HUES64 (cell line): Measurements from ENCODE around the gene MOB1B.

Experiments
- H3K27ac ChIP-seq: 2 replicates; pipeline ENCODE4 v1.7.0; 2013; ENCODE audit warnings: low read depth, low read length, inconsistent platforms
- H3K27me3 ChIP-seq: 2 replicates; pipeline ENCODE4 v1.6.1; 2013; ENCODE audit warnings: mild to moderate bottlenecking, low read length; ENCODE audit not compliant: insufficient read depth
- H3K36me3 ChIP-seq: 2 replicates; pipeline ENCODE4 v1.6.1; 2013; ENCODE audit warnings: mild to moderate bottlenecking, low read length; ENCODE audit not compliant: insufficient read depth
- H3K4me1 ChIP-seq: 2 replicates; pipeline ENCODE4 v1.6.1; 2013; ENCODE audit warnings: mild to moderate bottlenecking, low read length, moderate library complexity; ENCODE audit not compliant: insufficient read depth
- H3K4me3 ChIP-seq: 2 replicates; pipeline ENCODE4 v1.5.1; 2013; ENCODE audit warnings: mild to moderate bottlenecking, low read length, moderate library complexity
- H3K9ac ChIP-seq: 2 replicates; pipeline ENCODE4 v1.6.1; 2013; ENCODE audit warnings: mild to moderate bottlenecking, low read depth, low read length
- H3K9me3 ChIP-seq: 2 replicates; pipeline ENCODE4 v1.6.1; 2013; ENCODE audit warnings: low read depth, low read length; ENCODE audit not compliant: insufficient read depth
- WGBS: fragments of 150-250, 120-280 bp; methylation state at CpG from one replicate; pipeline ENCODE4 v1.1.7; 2013; ENCODE audit warnings: missing lambda C conversion rate; 5-methylcytosine and 5-hydroxymethylcytosine counted together

The MOB1B gene

DNA sequence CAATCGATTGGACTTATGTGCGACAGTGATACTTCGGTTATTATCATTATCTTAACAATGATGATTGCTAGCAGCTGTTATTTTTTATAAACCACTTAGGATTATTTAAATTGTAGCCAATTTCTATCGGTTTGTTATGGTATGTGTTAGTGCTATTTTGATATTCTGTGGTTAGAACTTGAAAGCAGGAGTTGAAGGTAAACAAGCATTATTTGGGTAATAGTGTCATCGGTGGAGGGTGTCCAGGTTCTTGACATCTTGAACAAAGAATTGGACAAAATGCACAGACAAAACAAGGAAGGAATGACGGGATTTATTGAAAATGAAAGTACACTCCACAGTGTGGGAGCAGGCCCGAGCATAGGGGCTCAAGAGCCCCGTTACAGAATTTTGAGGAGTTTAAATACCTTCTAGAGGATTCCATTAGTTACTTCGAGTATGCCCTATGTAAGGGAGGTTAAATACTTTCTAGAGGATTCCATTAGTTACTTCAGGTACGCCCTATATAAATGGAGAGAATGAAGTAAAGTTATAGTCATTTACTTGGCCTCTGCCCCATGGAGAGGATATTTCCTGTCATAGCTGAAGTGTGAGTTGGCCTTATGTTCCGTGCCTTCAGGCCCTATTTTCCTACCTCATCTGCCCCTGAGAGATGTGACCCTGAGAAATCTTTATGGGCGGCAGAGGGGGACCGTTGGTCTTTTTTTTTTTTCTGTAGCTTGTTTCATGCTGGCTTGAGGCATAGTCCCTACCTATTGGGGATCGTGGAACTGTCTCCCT is 13.1 kb downstream of the MOB1B start:
- H3K27me3 ChIP-seq: no peaks in the 10 kb centered on the region
- WGBS: 96% methylated on average over 14 of the region's 14 CpGs
- no peaks in the 10 kb centered on the region for H3K4me1 ChIP-seq
- peaks cover 5% of the 10 kb centered on the region for H3K9me3 ChIP-seq
- H3K4me3 ChIP-seq: no peak overlapping the region
- 0 out of 2 replicates have a peak, but pooled peaks cover 4% of the 10 kb centered on the region for H3K36me3 ChIP-seq
- H3K27ac ChIP-seq: no peak overlapping the region
- H3K9ac ChIP-seq: no peak overlapping the region

DNA sequence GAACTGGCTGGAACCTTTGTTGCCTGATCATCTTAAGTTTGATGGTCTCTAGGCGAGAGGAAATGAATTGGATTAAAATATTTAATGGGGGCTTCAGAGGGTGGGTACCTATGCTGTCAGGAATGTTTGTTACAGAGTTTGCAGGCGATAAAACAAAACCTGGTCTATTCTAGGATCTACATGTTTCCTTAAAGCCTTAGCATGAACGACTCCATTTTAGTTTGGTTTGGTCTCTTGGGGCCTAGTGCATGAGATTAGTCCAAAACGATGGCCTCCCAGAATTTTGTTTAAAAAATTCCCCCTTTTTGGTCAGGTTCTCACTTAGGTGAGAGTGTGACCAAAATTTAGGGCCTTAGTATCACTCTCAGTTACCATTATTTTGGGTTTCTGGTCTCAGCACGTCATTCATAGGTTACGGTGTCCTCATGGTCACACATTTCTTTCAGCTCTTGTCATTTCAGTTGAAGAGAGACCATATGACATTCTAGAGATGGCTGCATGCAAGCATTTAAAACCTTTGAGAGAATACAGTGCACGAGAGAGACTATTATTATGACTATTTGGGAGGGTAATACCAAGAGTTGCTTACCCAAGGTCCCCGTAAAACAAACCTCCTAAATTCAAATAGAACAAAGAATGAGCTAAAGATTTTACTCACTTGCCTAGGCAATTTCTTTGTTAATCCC is 13.8 kb downstream of the MOB1B start:
- H3K36me3 ChIP-seq: 0 out of 2 replicates have a peak, but pooled peaks cover 4% of the 10 kb centered on the region
- peaks cover 11% of the 10 kb centered on the region for H3K9me3 ChIP-seq
- no peak overlapping the region for H3K4me3 ChIP-seq
- no peaks in the 10 kb centered on the region for H3K4me1 ChIP-seq
- WGBS: 91% methylated on average over 8 of the region's 8 CpGs
- no peak overlapping the region for H3K9ac ChIP-seq
- H3K27ac ChIP-seq: no peak overlapping the region
- no peaks in the 10 kb centered on the region for H3K27me3 ChIP-seq

GRCh38 chr4:70920592-70920991 is 18.4 kb downstream of the MOB1B start:
- Histone ChIP-seq H3K4me1 (peaks cover 31% of the 10 kb centered on the region), H3K9ac (no peak overlapping the region), H3K27me3 (no peaks in the 10 kb centered on the region), H3K9me3 (peaks cover 11% of the 10 kb centered on the region), H3K27ac (no peak overlapping the region), H3K36me3 (0 out of 2 replicates have a peak, but pooled peaks cover 4% of the 10 kb centered on the region), H3K4me3 (no peak overlapping the region)

DNA sequence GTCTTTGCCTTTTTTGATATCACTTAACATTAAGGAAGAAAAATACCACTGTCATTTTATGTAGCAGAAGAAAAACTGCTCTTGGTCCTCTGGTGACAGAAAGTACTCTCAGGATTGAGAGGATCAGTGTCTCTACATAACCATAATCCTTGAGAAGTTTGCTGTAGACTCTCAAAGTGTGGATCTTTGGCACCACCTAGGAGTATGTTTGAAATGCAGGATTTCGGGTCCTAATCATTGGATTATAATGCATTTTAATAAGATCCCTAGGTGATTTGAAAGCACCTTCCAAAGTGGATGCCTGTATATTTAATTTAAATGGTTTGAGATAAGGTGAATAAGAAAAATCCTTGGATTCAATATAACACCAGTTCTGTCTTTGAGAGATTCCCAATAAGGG is 23.2 kb downstream of the MOB1B start:
- Histone ChIP-seq H3K4me1 (peaks cover 35% of the 10 kb centered on the region), H3K9ac (no peak overlapping the region), H3K9me3 (peaks cover 6% of the 10 kb centered on the region), H3K4me3 (no peak overlapping the region), H3K36me3 (no peaks in the 10 kb centered on the region), H3K27ac (no peak overlapping the region), H3K27me3 (no peaks in the 10 kb centered on the region)
- WGBS: 94% methylated on average over 1 of the region's 1 CpG

- Histone ChIP-seq H3K4me1 (peaks cover 35% of the 10 kb centered on the region), H3K9me3 (no peaks in the 10 kb centered on the region), H3K27me3 (no peaks in the 10 kb centered on the region), H3K9ac (no peak overlapping the region), H3K36me3 (no peaks in the 10 kb centered on the region), H3K27ac (no peak overlapping the region), H3K4me3 (no peak overlapping the region)
- 93% methylated on average over 5 of the region's 6 CpGs for WGBS
Measured at GRCh38 chr4:70925899-70926635, 23.9 kb downstream of the MOB1B start.

- no peaks in the 10 kb centered on the region for H3K27me3 ChIP-seq
- no peak overlapping the region for H3K4me3 ChIP-seq
- no peak overlapping the region for H3K9ac ChIP-seq
- no peaks in the 10 kb centered on the region for H3K9me3 ChIP-seq
- no peaks in the 10 kb centered on the region for H3K36me3 ChIP-seq
- no peak overlapping the region for H3K27ac ChIP-seq
- peaks cover 27% of the 10 kb centered on the region for H3K4me1 ChIP-seq
- WGBS: 80% methylated on average over 8 of the region's 8 CpGs
Measured at GRCh38 chr4:70927502-70928137, 25.5 kb downstream of the MOB1B start.

DNA sequence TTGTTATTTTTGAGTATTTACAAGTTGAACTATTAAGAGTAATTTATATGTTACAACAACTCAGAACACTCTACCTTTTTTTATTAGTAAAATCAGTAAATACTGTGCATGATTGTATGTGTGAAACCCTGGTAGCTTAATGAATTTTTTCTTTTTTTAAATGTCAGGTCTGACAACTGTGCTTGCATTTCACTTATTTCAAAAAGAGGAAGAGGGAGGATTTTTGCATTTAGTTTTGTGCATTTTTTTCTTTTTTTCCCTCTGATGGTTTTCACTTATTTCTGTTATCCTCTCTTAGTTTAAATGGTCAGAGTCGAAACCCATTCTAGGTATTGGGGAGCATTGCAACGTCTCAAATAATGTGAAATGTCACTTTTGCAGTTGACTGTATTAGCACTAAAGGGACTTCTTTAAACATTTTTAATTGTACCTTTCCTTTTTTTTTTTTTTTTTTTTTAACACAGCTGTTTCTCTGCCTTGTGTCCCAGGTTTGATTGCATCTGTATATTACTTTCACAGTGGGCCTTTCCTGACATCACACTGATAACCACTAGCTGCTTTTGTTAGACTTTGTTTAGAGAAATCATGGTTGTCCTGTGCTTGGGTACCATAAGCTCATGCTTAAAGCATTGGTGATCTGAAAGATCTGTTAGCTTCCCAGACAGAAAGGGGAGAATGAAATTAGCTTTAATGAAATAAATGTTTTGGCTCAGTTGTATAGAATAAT is 28.5 kb downstream of the MOB1B start:
- Histone ChIP-seq H3K4me1 (peaks cover 2% of the 10 kb centered on the region), H3K4me3 (no peak overlapping the region), H3K9ac (no peak overlapping the region), H3K36me3 (no peaks in the 10 kb centered on the region), H3K9me3 (no peaks in the 10 kb centered on the region), H3K27me3 (no peaks in the 10 kb centered on the region), H3K27ac (no peak overlapping the region)
- 89% methylated on average over 2 of the region's 2 CpGs for WGBS

DNA sequence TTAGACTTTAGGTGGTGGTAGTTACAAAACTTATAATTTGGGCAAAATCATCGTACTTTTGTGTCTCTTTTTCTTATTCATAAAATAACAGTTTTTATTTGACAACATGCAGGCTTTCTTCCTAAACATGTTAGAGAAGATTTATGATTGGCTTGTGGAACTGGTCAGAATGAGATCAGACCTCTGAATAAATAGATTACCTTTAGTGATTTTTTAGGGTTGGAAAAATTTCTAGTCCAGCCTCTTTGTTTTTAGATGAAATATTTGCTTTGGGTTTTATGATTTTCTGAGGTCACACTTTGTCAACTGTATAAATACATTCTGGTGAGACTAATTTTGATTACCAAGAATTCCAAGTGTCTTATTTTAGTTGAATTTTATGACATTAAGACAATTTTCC is 29.2 kb downstream of the MOB1B start:
- H3K4me1 ChIP-seq: no peaks in the 10 kb centered on the region; the same call in 1 of the 2 replicates
- H3K4me3 ChIP-seq: no peak overlapping the region
- H3K36me3 ChIP-seq: 0 out of 2 replicates have a peak, but pooled peaks cover 2% of the 10 kb centered on the region
- H3K9ac ChIP-seq: no peak overlapping the region
- no CpG with 5 or more reads among the region's 1 CpG for WGBS
- H3K27ac ChIP-seq: no peak overlapping the region
- no peaks in the 10 kb centered on the region for H3K9me3 ChIP-seq
- no peaks in the 10 kb centered on the region for H3K27me3 ChIP-seq

DNA sequence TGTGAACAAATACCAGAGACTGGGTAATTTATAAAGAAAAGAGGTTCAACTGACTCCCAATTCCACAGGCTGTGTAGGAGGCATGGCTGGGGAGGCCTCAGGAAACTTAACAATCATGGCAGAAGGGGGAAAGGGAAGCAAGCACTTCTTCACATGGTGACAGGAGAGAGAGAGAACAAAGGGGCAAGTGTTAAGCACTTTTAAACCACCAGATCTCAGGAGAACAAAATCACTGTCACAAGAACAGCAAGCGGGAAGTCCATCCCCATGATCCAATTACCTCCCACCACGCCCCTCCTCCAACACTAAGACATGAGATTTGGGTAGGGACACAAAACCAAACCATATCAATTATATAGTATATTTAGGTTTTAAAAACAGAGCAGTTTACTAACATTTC is 30.8 kb downstream of the MOB1B start:
- 100% methylated on average over 2 of the region's 2 CpGs for WGBS
- H3K27ac ChIP-seq: no peak overlapping the region
- H3K4me3 ChIP-seq: no peak overlapping the region
- no peaks in the 10 kb centered on the region for H3K27me3 ChIP-seq
- no peak overlapping the region for H3K9ac ChIP-seq
- H3K9me3 ChIP-seq: no peaks in the 10 kb centered on the region
- 0 out of 2 replicates have a peak, but pooled peaks cover 3% of the 10 kb centered on the region for H3K36me3 ChIP-seq
- H3K4me1 ChIP-seq: no peaks in the 10 kb centered on the region; the same call in 1 of the 2 replicates

- Histone ChIP-seq H3K4me1 (no peaks in the 10 kb centered on the region; the same call in 1 of the 2 replicates), H3K36me3 (0 out of 2 replicates have a peak, but pooled peaks cover 3% of the 10 kb centered on the region), H3K9ac (no peak overlapping the region), H3K9me3 (no peaks in the 10 kb centered on the region), H3K27ac (no peak overlapping the region), H3K27me3 (no peaks in the 10 kb centered on the region), H3K4me3 (no peak overlapping the region)
- 94% methylated on average over 7 of the region's 7 CpGs for WGBS
Measured at GRCh38 chr4:70935038-70935695, 33.0 kb downstream of the MOB1B start.
